IPS DF 4.7 (cell line): Measurements from ENCODE around the gene DENND11.

Source experiments
- DNase-seq: peaks from one replicate; pipeline ENCODE4 v3.0.0-alpha.2; 2013; ENCODE audit warnings: low spot score; ENCODE audit errors: extremely low read depth

DENND11 gene

DNA sequence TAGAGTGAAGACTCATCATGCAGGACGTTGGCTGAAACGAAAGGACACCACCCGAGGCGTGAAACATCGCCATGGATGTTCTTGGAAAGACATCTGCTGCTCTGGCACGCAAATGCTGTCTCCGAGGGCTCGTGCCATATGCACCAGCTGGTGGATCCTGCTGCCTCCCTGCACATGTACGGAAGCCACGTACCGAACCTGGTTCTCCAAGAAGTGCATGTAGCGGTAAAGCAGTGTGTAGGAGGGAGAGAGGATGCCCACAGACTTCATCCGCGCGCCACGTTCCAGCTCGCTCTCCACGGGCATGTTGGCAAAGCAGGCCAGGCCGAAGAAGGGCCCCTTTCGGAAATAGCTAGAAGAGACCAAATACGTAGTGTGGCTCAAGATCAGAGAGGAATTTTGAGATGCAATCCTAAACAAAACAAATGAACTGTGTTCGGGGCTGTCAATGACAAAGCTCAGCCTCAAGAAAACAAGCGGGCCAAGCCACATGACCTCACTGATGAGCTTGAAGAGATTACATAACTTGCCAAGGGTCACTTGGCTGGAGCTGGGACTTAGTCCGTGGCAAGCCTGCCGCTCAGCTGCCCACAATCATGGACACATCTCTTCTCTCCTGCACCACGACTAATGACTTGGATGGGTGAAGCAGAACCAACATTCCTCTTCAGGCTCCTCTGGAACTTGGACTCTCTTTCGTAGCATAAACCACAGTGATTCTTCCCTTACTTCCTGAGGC, 16.5 kb downstream of the DENND11 start:
- DNase-seq: no peak

DNA sequence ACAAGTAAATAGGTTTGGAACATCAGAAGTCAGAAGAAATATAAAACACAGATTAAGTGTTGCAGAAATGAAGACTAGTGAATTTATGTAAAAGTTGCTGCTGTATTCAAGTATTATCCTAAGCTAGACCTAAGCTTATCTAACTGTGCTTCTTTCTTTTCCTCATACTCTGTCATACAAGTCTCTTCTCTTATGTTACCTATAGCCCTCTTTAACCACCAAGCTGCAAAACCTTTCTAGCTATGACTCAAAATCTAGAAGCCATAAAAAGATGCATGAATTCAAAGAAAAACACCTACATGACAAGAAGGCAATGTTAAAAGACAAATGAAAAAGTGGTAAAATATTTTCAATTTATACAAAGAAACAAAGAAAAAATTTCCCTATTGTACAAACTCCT, 23.0 kb downstream of the DENND11 start:
- DNase-seq: no peak

DNA sequence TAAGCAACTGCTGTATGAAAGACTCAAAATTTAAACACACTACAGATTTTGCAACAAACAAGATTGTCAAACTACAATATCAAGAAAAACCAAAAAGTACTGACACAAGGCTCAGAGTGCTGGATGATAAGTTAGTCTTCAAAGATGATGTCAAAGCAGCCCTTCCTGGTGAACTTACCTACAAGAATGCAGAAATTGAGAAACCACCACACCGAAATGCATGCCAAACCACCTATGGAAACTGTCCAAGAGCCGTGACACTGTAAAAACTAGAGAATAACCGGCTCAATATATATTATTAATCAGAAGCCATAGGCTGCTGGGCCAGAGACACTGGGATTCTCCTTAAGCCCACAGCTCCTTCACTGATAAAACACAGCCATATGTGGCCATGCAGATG, 25.3 kb downstream of the DENND11 start:
- no peak for DNase-seq

DNA sequence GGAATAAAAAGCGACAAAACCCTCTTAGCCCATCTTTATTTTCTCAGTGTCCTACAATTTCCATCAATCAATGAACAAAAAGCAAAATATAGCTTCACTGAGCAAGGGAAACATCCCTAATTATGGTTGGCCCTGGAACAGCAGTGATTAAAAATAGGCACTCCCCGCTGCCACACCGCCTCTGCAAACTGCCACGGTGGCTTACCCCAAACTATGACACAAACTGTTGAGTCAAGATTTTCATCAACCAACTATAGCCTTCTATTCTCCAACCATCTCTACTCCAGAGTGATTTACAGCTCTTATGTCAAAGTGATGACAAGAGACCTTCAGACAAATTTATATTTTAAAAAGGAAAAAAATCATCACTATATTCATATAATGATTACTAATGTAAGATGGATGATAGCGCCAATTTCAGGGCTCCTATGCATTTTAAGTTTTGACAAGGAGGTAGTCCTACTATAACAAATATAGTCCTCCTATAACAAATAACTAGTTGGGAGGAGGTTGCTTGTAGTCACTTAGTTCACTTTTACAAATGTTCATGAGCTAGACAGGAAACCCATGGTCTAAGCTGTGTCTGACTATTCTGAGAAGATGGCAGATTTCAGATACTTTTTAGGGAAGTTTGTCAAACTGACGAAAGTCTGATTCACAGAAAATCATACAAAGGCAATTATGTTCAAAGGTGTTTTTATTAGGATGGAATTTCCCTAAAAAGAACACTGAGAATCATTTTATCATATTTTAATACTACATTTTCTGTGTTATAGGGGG, 26.3 kb downstream of the DENND11 start:
- no peak for DNase-seq

DNA sequence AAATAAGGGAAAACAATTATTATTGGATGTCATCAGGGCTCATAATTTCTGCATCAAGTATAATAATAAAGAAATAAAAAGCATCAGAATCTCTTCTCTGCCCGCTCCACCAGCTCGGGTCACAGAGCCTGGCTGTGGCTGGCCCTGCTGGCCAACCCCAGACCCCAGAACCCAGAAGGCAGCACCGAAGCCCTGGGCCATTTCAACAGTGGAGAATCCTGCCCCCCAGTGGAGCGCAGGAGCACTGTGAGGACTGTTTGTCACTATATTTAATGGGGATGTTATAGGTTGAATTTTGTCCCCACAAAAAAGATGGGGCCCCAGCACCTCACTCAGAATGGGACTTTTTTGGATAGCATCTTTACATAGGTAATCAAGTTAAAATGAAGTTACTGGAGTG, 27.3 kb downstream of the DENND11 start:
- peak; percentile 36 for DNase-seq

DNA sequence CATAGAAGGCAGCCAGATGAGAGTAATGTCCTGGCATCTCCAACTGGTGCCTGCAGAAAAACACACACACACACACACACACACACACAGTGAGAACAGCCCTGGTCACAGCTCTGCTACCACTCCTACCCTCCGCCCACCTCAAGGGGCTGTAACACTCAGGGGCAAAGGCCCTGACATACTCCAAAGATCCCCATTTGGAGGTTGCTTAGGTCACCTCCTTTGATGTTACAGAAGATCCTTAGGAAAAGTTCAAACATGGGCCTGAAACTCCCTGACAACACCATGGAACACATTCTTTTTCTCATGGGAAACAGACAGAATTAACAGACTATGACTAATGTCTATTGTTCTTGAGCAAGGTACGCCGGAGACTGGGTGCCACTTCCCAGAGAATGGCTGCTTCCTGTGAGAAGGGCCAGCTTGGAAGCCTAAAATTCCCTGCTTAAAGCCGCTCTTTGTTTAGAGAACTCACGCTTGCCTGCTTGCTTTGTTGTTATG, 27.7 kb downstream of the DENND11 start:
- peak; percentile 25 for DNase-seq

DNA sequence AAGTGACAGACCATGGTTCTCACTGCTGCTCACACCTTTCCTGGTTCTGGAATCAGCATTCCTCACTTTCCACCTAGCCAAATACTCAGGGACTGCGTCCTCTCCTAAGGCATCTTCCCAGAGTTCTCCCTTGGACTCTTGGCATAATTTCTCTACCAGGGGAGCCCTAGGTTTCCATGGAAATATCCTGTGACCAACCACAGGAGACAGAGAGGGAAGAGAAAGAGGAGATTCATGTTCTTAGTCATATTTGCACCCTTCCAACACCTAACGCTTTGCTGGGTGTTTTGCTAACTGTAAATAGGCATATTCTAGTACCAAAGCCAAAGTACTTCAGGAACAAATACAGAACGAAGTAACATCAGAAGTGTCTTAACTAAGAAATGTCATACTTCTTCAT, 28.6 kb downstream of the DENND11 start:
- no peak for DNase-seq

DNA sequence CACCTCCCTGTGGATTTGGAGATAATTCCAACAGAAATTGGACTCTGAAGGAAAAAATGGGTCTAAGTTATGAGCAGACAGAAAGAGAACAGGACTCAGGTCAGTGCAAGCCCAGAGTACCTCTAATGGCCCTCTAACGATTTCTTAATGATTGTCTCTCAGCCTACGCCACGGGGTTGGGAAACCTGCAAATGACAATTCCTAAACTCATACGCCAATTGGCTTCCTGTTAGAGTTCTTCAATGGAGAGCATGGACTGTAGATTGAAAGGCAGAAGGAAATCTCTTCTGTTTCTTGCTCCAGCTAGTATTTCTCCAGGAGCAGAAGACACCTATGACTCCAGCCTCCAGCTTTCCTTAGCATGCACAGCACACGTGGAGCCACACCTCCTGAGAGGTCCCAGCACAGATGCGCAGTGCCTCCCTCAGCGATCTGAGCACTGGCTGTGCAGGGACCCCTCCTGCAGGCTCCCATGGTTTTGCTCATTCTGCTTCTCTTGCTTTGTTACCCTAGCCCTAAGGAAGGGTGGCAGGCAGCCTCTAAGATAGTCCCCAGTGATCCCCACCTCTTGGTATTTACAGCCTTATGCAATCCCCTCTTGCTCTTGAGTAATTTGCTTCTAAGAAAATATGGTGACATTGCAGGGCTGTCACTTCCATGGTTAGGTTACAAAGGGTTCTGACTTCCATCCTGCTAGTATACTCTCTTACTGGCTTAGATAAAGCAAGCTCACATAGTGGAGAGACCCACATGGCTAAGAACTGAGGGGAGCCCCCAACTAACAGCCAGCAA, 30.1 kb downstream of the DENND11 start:
- no peak for DNase-seq

DNA sequence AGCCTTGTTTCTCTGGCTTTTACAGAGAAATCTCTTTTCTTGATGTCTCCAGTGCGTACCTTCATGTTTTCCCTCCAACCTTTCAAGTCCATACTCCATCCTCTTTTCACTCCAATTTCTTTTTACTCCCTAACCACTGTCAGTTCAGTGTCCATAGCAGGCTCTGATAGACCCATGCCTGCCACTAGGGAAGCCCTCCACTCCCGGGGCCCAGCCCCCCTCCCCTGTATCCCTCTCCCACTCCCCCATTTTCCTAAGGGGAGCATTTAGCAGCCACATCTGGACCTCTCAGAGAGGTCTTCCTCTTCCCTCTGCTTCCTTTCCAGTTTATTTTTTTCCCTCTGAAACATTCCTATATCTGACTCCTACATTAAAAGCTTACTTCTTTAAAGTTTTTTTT, 33.1 kb downstream of the DENND11 start:
- no peak for DNase-seq

DNA sequence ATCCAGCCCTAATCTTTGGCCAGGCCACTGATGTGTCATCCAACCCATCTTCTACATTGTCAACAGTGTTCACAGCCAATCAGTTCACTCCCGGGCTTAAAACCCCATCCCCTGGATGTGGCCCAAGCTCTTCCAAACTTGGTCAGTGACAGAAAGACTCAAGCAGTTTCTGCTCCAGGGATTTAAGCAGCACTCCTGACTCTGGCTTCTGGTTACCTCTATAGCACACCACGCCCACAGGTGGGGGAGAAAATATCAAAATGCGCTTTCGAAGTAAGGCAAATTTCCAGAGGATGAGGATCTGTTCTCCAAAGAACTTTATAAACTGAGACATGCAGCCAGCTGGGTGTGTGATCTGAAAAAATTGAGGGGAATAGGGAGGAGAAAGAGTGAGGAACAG, 35.9 kb downstream of the DENND11 start:
- no peak for DNase-seq

DNA sequence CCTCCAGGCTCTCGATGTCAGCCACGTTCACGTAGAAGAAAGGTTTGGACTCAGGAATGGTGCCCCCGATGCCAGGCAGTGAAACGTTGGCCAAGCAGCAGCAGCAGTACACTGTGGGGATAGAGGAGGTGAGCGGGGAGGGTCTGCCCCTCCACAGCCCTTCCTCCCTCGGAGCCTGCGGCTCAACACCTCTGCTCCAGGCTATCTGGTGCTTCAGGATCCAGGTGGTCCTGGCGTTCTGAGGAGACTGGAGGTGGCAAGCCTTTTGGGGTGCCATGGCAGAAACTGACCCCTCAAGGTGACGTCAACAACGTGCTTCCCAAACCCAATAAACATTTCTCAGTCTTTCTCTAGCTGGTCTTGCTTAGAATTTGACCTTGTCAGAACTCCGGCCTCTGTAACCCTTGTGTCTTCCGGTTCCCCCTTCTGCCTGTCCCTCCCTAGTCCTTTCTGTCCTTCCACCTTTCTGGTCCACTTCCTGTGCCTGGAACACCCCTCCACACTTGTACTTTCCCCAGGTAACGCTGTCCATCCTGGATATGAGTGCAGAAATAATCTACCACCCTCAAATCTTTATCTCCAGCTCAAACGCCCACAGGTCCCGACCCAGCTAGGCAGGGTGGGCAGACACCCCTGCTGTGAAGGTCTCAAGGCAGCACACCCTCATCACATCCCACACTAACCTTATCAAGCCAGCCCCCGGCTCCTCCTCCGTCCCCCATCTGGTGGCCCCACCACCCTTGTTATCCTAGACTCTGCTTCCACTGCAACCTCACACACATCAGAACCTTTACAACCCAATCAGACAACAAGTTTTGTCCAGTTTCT, 36.5 kb downstream of the DENND11 start:
- DNase-seq: no peak

DNA sequence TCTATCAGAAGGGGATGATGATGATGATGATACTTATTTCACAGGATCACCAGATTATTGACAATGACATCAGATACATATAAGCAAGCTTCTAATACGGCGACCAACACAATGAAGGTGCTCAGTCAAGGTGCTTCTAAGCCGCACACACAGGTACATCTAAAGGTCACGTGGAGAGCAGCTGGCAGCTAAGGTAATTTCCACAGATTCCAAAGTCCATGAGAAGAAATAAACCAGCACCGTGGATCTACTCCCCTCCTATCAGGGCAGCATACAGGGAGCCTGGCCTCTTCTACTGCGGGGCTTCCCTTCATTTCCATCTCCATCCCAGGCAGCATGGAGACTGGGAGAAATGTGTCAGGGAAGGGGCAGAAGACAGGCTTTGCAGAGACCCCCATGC, 37.5 kb downstream of the DENND11 start:
- no peak for DNase-seq

DNA sequence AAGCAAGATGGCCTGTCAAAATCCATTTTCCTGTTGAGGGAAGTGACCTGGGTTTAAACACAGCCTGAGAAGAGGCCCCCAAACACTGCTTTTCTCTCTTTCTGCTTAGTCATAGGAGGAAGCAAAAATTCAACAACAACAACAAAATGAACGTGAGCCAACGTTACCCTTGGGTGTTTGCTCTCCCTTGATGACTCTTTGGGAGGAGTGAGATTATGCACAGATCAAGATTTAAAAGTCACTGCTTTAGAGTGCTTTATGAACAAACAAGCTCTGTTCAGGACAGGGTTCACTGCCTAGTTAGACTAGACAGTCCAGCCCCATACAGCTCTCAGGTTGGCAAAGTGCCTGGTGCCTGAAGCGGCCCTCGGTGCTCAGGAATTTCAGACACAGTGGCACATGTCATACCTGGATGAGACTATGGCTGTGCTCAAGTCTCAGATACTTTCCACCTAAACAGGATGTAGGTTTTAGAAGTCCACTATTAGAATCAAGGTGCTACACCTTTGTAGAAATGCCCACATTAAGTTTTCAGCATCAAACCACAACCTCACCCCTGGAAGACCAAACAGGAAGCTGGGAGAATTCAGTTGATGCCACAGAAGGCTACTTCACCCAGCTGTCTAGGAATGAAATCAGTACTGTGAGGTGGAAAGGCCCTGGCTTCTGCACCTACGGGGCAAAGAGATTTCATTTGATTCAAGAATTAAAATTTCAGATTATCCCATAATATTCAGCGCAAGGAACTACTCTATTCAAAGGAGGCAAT, 38.7 kb downstream of the DENND11 start:
- DNase-seq: no peak

DNA sequence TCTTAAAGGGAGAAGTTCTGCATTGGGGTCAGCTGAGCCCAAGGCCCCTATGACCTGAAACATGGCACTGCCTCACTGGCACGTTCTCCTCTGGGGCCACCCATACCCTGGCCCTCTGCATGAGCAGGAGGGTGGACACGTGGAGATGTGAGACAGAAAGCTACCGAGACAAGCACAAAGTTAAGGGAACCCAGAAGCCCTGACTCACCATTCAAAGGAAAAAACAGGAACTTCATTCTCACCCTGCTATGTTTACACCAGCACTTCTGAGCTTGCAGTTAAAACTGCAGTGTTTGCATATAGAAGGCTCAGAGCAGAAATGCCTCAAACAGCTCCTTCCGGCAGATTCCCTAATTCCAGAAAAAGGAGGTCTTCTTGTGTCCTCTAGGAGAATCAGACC, 41.7 kb downstream of the DENND11 start:
- no peak for DNase-seq

DNA sequence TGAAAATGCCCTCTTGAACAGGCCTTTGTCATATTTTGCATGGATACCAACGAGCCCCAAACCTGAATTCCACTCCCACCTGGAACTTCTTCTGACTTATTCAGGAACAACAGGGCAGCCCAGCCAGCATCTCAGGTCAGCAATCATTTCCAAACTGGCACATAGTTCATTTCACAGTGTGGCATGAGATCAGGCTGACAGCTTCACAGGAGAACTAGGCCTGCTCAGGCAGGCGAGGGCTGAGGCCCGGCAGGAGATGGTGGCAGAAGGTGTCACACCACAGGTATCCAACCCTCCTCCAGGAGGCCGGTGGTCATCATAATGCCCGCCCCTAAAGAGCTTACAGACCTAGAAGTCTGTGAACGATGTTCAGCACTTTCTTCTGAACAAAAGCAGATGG, 42.5 kb downstream of the DENND11 start:
- no peak for DNase-seq

DNA sequence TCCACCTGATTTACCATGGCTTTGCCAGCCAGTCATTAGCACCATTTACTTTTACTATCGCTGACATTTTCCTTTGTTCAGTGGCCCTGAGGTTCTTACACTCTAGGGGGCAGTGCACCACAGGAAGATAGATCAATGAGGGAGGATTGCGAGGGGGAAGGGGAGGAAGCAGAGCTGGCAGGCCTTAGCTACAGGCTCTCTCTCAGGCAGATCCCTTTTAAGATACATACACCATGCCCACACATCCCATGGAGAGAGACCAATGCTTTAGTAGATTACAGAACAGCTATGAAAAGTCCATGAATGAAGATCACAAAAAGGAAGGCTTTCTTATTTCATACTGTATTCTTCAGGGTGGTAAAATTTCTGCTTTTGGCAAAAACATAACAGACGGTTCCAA, 47.4 kb downstream of the DENND11 start:
- peak; percentile 72 for DNase-seq

DNA sequence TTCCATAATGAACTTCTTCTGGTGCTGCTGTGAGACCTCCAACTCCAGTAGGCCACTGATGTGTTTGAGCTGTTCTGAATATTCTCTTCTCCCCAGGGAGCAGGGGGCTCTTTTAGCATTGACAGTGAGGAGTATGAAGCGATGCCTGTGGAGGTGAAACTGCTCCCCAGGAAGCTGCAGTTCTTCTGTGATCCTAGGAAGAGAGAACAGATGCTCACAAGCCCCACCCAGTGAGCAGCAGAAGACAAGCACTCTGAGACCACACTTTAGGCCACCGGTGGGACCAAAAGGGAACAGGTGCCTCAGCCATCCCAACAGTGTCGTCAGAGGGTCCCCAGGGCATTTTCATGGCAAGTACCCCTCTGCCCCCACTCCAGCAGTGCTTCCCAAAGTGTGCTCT, 49.3 kb downstream of the DENND11 start:
- DNase-seq: no peak
